ENCODE data around the gene FILIP1. TPM values are rescaled to one million over a fixed set of nuclear protein-coding genes. Genes with fewer than 3 reads are reported as not detected.
A peak's percentile ranks its signal among the peaks of the same experiment; 100 is the strongest.
"Not testable (repeated sequence)": the region's sequence is repeated elsewhere in the genome, so short reads cannot be mapped to it uniquely, and the experiment has no call there.

FILIP1 gene
- total RNA-seq, 1 donor from 2014 or later, result 13.3 TPM

GRCh38 chr6:75460681-75461080, 32.9 kb downstream of the FILIP1 start:
- no peak for DNase-seq (ENCODE audit: low read depth in 2 of 2)

- DNase-seq (ENCODE audit: low read depth in 2 of 2), result no peak
These were observed 34.7 kb downstream of the FILIP1 start for GRCh38 chr6:75458895-75459294.

GRCh38 chr6:75450903-75451302, 42.7 kb downstream of the FILIP1 start:
- no peak for DNase-seq (ENCODE audit: low read depth in 2 of 2)

GRCh38 chr6:75449630-75450206, 43.9 kb downstream of the FILIP1 start:
- no peak for DNase-seq (ENCODE audit: low read depth in 2 of 2)

GRCh38 chr6:75446241-75446880, 47.2 kb downstream of the FILIP1 start:
- no peak for DNase-seq (ENCODE audit: low read depth in 2 of 2)

- no peak for DNase-seq (ENCODE audit: low read depth in 2 of 2)
These were observed 47.9 kb downstream of the FILIP1 start for GRCh38 chr6:75445738-75446137.

- no peak for DNase-seq (ENCODE audit: low read depth in 2 of 2)
These were observed 48.7 kb downstream of the FILIP1 start for GRCh38 chr6:75444899-75445298.

- DNase-seq (ENCODE audit: low read depth in 2 of 2), result not testable (repeated sequence)
These were observed 51.7 kb downstream of the FILIP1 start for GRCh38 chr6:75441883-75442282.

- not testable (repeated sequence) for DNase-seq (ENCODE audit: low read depth in 2 of 2)
These were observed 52.1 kb downstream of the FILIP1 start for GRCh38 chr6:75441479-75441878.

- no peak for DNase-seq (ENCODE audit: low read depth in 2 of 2)
These were observed 55.0 kb downstream of the FILIP1 start for GRCh38 chr6:75438442-75439116.

GRCh38 chr6:75438013-75438431, 55.6 kb downstream of the FILIP1 start:
- no peak for DNase-seq (ENCODE audit: low read depth in 2 of 2)

- DNase-seq (ENCODE audit: low read depth in 2 of 2), result peak in 1 of 2 donors; percentile 6
These were observed 56.1 kb downstream of the FILIP1 start for GRCh38 chr6:75437421-75437891.

- DNase-seq (ENCODE audit: low read depth in 2 of 2), result peak in 1 of 2 donors; percentile 46
These were observed 56.7 kb downstream of the FILIP1 start for GRCh38 chr6:75436869-75437268.

GRCh38 chr6:75432809-75433208, 60.8 kb downstream of the FILIP1 start:
- DNase-seq (ENCODE audit: low read depth in 2 of 2), result not testable (repeated sequence)

- peak in 1 of 2 donors; percentile 36 for DNase-seq (ENCODE audit: low read depth in 2 of 2)
These were observed 62.2 kb downstream of the FILIP1 start for GRCh38 chr6:75431379-75431778.

GRCh38 chr6:75430631-75431325, 62.8 kb downstream of the FILIP1 start:
- peak in 1 of 2 donors; percentile 60 for DNase-seq (ENCODE audit: low read depth in 2 of 2)

GRCh38 chr6:75429061-75429703, 64.4 kb downstream of the FILIP1 start:
- DNase-seq (ENCODE audit: low read depth in 2 of 2), result no peak

GRCh38 chr6:75428204-75428603, 65.4 kb downstream of the FILIP1 start:
- DNase-seq (ENCODE audit: low read depth in 2 of 2), result no peak

GRCh38 chr6:75427329-75427728, 66.3 kb downstream of the FILIP1 start:
- no peak for DNase-seq (ENCODE audit: low read depth in 2 of 2)

- DNase-seq (ENCODE audit: low read depth in 2 of 2), result peak in 1 of 2 donors; percentile 39
These were observed 68.7 kb downstream of the FILIP1 start for GRCh38 chr6:75424618-75425548.
